Measurements from ENCODE around the gene DOCK8. TPM values are rescaled to one million over a fixed set of nuclear protein-coding genes. Genes with fewer than 3 reads are reported as not detected.

DOCK8 gene
- total RNA-seq, 2 experiments from 2014 or later: 100 to 125 TPM

Other genes with a start within 250 kb of the DOCK8 start
- 10 to 100 TPM; 10.1 to 11.2 TPM for gene WASHC1, start 185.4 kb upstream of the DOCK8 start, total RNA-seq
- under 1 TPM; 0.16 to 0.19 TPM for gene FOXD4, start 96.4 kb upstream of the DOCK8 start, total RNA-seq
- 10 to 100 TPM; 45.5 to 63.1 TPM for gene ZNG1A, start 35.8 kb upstream of the DOCK8 start, total RNA-seq

All from activated CD4-positive, alpha-beta T cell treated with anti-CD3 and anti-CD28 coated beads for 36 hours (primary cell).